ENCODE results near the gene AURKAIP1.

The AURKAIP1 gene

DNA sequence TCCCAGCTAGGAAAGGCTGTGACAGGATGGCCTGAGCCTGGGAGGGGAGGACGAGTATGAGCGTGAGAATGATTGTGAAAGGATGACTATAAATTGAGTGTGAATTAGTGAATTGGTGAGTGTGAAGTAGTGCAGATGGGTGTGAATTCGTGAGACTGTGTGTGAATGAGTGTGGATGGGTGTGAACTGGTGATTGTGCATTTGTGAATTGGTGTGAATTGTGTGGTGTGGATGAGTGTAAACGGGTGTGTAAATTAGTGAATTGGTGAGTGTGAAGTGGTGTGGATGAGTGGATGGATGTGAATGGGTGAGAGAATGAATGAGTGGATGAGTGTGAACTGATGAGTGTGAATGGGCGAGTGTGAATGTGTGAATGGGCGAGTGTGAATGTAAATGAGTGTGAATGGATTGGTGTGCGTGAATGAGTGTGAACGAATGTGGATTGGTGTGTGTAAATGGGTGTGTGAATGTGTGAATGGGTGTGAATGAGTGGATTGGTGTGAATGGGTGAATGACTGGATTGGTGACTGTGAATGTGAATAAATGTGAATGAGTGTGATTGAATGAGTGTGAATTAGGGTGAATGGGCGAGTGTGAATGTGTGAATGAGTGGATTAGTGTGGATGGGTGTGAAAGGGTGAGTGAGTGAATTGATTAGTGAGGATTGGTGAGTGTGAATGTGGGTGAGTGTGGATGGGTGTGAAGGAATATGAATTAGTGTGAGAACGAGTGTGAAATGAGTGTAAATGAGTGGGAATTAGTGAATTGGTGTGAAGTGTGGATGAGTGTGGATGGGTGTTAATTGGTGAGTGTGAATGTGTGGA lies 8.9 kb downstream of the AURKAIP1 start:
- Histone ChIP-seq H3K27me3 (ENCODE audit: control insufficient read depth, insufficient read depth, low read length) (no peaks in the 10 kb centered on the region), H3K4me3 (ENCODE audit: low read length) (no peak overlapping the region), H3K27ac (ENCODE audit: low read length) (no peak overlapping the region), H3K36me3 (ENCODE audit: control insufficient read depth, low read depth, low read length) (no peaks in the 10 kb centered on the region), H3K9ac (ENCODE audit: low read length) (no peak overlapping the region), H3K4me1 (ENCODE audit: control insufficient read depth, low read depth, low read length) (peaks cover 3% of the 10 kb centered on the region), H3K9me3 (ENCODE audit: control insufficient read depth, low read depth, low read length) (peaks cover 13% of the 10 kb centered on the region)

- Histone ChIP-seq H3K36me3 (ENCODE audit: control insufficient read depth, low read depth, low read length) (no peaks in the 10 kb centered on the region), H3K27ac (ENCODE audit: low read length) (no peak overlapping the region), H3K4me1 (ENCODE audit: control insufficient read depth, low read depth, low read length) (peaks cover 4% of the 10 kb centered on the region), H3K27me3 (ENCODE audit: control insufficient read depth, insufficient read depth, low read length) (no peaks in the 10 kb centered on the region), H3K4me3 (ENCODE audit: low read length) (no peak overlapping the region), H3K9ac (ENCODE audit: low read length) (no peak overlapping the region), H3K9me3 (ENCODE audit: control insufficient read depth, low read depth, low read length) (peaks cover 13% of the 10 kb centered on the region)
Measured at GRCh38 chr1:1364266-1364665, 10.7 kb downstream of the AURKAIP1 start.

DNA sequence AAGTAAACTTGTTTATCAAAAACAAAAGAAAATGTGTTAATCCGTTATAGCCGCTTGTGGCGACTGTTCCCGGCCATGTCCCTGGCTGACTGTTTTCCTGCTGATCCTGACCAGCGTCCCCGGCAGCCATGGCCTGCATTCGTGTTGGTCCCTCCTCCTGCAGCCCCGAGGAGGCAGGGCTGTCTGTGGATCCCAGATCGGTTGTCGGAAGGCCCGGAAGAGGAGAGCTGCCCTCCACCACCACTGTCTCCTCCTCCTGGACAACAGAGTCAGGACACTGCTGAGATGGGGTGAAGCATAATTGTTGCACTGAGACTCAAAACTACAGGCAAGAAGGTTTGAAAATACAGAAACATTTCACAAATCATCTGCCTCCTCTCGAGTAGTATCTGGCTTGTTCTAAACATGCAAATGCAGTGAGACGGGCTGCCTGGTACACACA lies 13.0 kb downstream of the AURKAIP1 start:
- Histone ChIP-seq H3K4me1 (ENCODE audit: control insufficient read depth, low read depth, low read length) (peaks cover 13% of the 10 kb centered on the region), H3K9ac (ENCODE audit: low read length) (no peak overlapping the region), H3K9me3 (ENCODE audit: control insufficient read depth, low read depth, low read length) (peaks cover 9% of the 10 kb centered on the region), H3K36me3 (ENCODE audit: control insufficient read depth, low read depth, low read length) (no peaks in the 10 kb centered on the region), H3K27ac (ENCODE audit: low read length) (no peak overlapping the region), H3K27me3 (ENCODE audit: control insufficient read depth, insufficient read depth, low read length) (no peaks in the 10 kb centered on the region), H3K4me3 (ENCODE audit: low read length) (no peak overlapping the region)

- H3K4me3 ChIP-seq (ENCODE audit: low read length): no peak overlapping the region
- peaks cover 13% of the 10 kb centered on the region for H3K4me1 ChIP-seq (ENCODE audit: control insufficient read depth, low read depth, low read length)
- no peaks in the 10 kb centered on the region for H3K27me3 ChIP-seq (ENCODE audit: control insufficient read depth, insufficient read depth, low read length)
- no peak overlapping the region for H3K9ac ChIP-seq (ENCODE audit: low read length)
- H3K27ac ChIP-seq (ENCODE audit: low read length): no peak overlapping the region
- no peaks in the 10 kb centered on the region for H3K36me3 ChIP-seq (ENCODE audit: control insufficient read depth, low read depth, low read length)
- H3K9me3 ChIP-seq (ENCODE audit: control insufficient read depth, low read depth, low read length): peaks cover 4% of the 10 kb centered on the region
Measured at GRCh38 chr1:1361233-1361981, 13.6 kb downstream of the AURKAIP1 start.

GRCh38 chr1:1360506-1361169 lies 14.4 kb downstream of the AURKAIP1 start:
- H3K27me3 ChIP-seq (ENCODE audit: control insufficient read depth, insufficient read depth, low read length): peaks cover under 1% of the 10 kb centered on the region
- no peak overlapping the region for H3K27ac ChIP-seq (ENCODE audit: low read length)
- no peak overlapping the region for H3K9ac ChIP-seq (ENCODE audit: low read length)
- H3K4me1 ChIP-seq (ENCODE audit: control insufficient read depth, low read depth, low read length): peaks cover 13% of the 10 kb centered on the region
- no peaks in the 10 kb centered on the region for H3K9me3 ChIP-seq (ENCODE audit: control insufficient read depth, low read depth, low read length)
- no peak overlapping the region for H3K4me3 ChIP-seq (ENCODE audit: low read length)
- no peaks in the 10 kb centered on the region for H3K36me3 ChIP-seq (ENCODE audit: control insufficient read depth, low read depth, low read length)

DNA sequence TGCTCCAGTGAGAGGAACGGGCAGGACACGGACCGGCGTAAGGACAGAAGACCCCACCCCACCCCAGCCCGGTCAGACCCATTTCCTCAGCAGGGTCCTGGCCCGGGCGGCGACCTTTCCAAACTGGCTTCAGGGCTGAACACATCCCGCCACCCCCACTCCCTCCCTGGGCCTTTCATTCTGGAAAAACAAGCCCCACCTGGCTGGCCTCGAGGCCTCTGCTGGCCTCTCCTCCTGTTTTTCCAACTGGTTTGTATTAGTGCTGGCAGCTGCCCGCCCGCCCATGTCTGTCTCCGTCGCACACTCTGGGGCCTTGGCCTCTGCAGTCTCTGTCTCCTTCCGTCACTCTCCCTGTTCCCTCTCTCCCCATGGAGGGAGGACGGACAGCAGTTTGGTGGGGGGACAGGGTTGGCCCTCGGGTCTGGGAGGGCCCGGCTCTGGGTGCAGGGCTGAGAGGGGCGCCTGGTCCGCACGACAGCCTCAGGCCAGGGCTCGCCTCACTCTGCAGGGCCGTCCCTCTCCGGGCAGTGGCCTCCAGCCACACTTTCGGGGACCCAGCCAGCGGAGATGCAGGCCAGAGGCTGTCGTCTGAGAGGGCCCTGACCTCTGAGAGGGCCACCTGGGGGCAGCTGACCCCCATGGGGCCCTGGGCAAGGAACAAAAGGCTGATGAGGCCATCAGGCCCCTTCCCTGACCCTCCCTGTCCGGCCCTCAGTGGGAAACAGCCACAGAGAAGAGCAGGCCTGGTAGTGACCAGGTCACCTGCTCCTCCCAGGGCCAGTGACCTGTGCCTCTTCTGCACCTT lies 15.1 kb downstream of the AURKAIP1 start:
- peaks cover 8% of the 10 kb centered on the region for H3K27me3 ChIP-seq (ENCODE audit: control insufficient read depth, insufficient read depth, low read length)
- H3K4me1 ChIP-seq (ENCODE audit: control insufficient read depth, low read depth, low read length): peaks cover 13% of the 10 kb centered on the region
- no peaks in the 10 kb centered on the region for H3K36me3 ChIP-seq (ENCODE audit: control insufficient read depth, low read depth, low read length)
- no peak overlapping the region for H3K4me3 ChIP-seq (ENCODE audit: low read length)
- H3K9me3 ChIP-seq (ENCODE audit: control insufficient read depth, low read depth, low read length): no peaks in the 10 kb centered on the region
- H3K27ac ChIP-seq (ENCODE audit: low read length): no peak overlapping the region
- H3K9ac ChIP-seq (ENCODE audit: low read length): no peak overlapping the region

- H3K4me1 ChIP-seq (ENCODE audit: control insufficient read depth, low read depth, low read length): peaks cover 13% of the 10 kb centered on the region
- H3K9ac ChIP-seq (ENCODE audit: low read length): no peak overlapping the region
Measured at GRCh38 chr1:1359308-1359663, 15.7 kb downstream of the AURKAIP1 start.

GRCh38 chr1:1358433-1359271 lies 16.4 kb downstream of the AURKAIP1 start, which contains the start of gene MXRA8:
Gene MXRA8 (minus strand): TSS chr1:1358555. CDS start chr1:1358504, 51 bp downstream.
- no peak within 1 kb of the TSS for H3K27ac ChIP-seq (ENCODE audit: low read length)
- no peaks in the 10 kb centered on the region for H3K36me3 ChIP-seq (ENCODE audit: control insufficient read depth, low read depth, low read length)
- no peaks in the 10 kb centered on the region for H3K9me3 ChIP-seq (ENCODE audit: control insufficient read depth, low read depth, low read length)
- peaks cover 20% of the 10 kb centered on the region for H3K27me3 ChIP-seq (ENCODE audit: control insufficient read depth, insufficient read depth, low read length)
- H3K4me1 ChIP-seq (ENCODE audit: control insufficient read depth, low read depth, low read length): peaks cover 16% of the 10 kb centered on the region
- peak within 1 kb of the TSS; percentile 7 for H3K9ac ChIP-seq (ENCODE audit: low read length)
- peak within 1 kb of the TSS; percentile 17 for H3K4me3 ChIP-seq (ENCODE audit: low read length)

More at GRCh38 chr1:1359308-1359663, 15.7 kb downstream of the AURKAIP1 start:
- Histone ChIP-seq H3K36me3 (ENCODE audit: control insufficient read depth, low read depth, low read length) (no peaks in the 10 kb centered on the region), H3K9me3 (ENCODE audit: control insufficient read depth, low read depth, low read length) (no peaks in the 10 kb centered on the region), H3K27ac (ENCODE audit: low read length) (no peak overlapping the region), H3K27me3 (ENCODE audit: control insufficient read depth, insufficient read depth, low read length) (peaks cover 14% of the 10 kb centered on the region), H3K4me3 (ENCODE audit: low read length) (no peak overlapping the region)

- Histone ChIP-seq H3K9ac (ENCODE audit: low read length) (peak overlapping the region; percentile 7), H3K36me3 (ENCODE audit: control insufficient read depth, low read depth, low read length) (no peaks in the 10 kb centered on the region), H3K4me1 (ENCODE audit: control insufficient read depth, low read depth, low read length) (peaks cover 22% of the 10 kb centered on the region), H3K4me3 (ENCODE audit: low read length) (peak overlapping the region; percentile 17), H3K27me3 (ENCODE audit: control insufficient read depth, insufficient read depth, low read length) (peaks cover 27% of the 10 kb centered on the region), H3K9me3 (ENCODE audit: control insufficient read depth, low read depth, low read length) (no peaks in the 10 kb centered on the region), H3K27ac (ENCODE audit: low read length) (no peak overlapping the region)
Measured at GRCh38 chr1:1357871-1358432, 17.1 kb downstream of the AURKAIP1 start.

GRCh38 chr1:1356796-1357401 lies 18.1 kb downstream of the AURKAIP1 start:
- H3K27ac ChIP-seq (ENCODE audit: low read length): no peak overlapping the region
- H3K4me1 ChIP-seq (ENCODE audit: control insufficient read depth, low read depth, low read length): peaks cover 21% of the 10 kb centered on the region
- H3K9ac ChIP-seq (ENCODE audit: low read length): no peak overlapping the region
- H3K27me3 ChIP-seq (ENCODE audit: control insufficient read depth, insufficient read depth, low read length): peaks cover 35% of the 10 kb centered on the region
- H3K36me3 ChIP-seq (ENCODE audit: control insufficient read depth, low read depth, low read length): no peaks in the 10 kb centered on the region
- no peak overlapping the region for H3K4me3 ChIP-seq (ENCODE audit: low read length)
- no peaks in the 10 kb centered on the region for H3K9me3 ChIP-seq (ENCODE audit: control insufficient read depth, low read depth, low read length)

Data from iPS-18a (cell line).